Endothelial cell of umbilical vein (primary cell): ENCODE results near the gene SGK1. TPM values are rescaled to one million over a fixed set of nuclear protein-coding genes. Genes with fewer than 3 reads are reported as not detected.

Source experiments
- BruUV-seq: library from RNA; stranded (reverse); fragments of 400-500 nt; replicated peaks from 2 replicates; lab custom pipeline; 2021; lab: Mats Ljungman, UMichigan
- CTCF ChIA-PET: fragments of 300-600, 350-600 bp; sonication (Branson Sonifier 250); formaldehyde crosslinking; loops from one replicate; lab custom pipeline; 2021; ENCODE audit warnings: antibody characterized with exemption, inconsistent platforms; lab: Charles Lee
- POLR2A ChIA-PET: fragments of 300-600, 350-600 bp; sonication (Branson Sonifier 250); formaldehyde crosslinking; loops from one replicate; lab custom pipeline; 2021; ENCODE audit warnings: antibody characterized with exemption, inconsistent platforms; lab: Charles Lee
- DNase-seq: peaks from one replicate; pipeline ENCODE4 v3.0.0-alpha.2; 2011; ENCODE audit warnings: low read depth, low spot score
- FAIRE-seq: peaks from 2 replicates; lab custom pipeline; 2011; peaks lifted over from hg19 to GRCh38; lab: Jason Lieb, UNC
- H2AFZ ChIP-seq: 2 replicates; pipeline ENCODE4 v1.6.0; 2012; ENCODE audit warnings: low read depth, low read length, control low read depth, inconsistent platforms
- H3K27ac ChIP-seq: 2 replicates; pipeline ENCODE4 v1.5.1; 2011; ENCODE audit warnings: low read depth, mild to moderate bottlenecking, control low read depth, low read length, moderate library complexity; ENCODE audit not compliant: insufficient read depth
- H3K27me3 ChIP-seq, 2 experiments: 2 replicates each; pipeline versions ENCODE4 v1.6.0 to v1.6.1; 2011; ENCODE audit warnings: low read length in 2 of 2, mixed read lengths in 1 of 2; ENCODE audit not compliant: control insufficient read depth in 2 of 2, insufficient read depth in 2 of 2
- H3K36me3 ChIP-seq, 2 experiments: 2 replicates in 1 of 2; 3 replicates in 1 of 2; pipeline ENCODE4 v1.5.1; 2011; ENCODE audit warnings: low read length in 2 of 2, mild to moderate bottlenecking in 1 of 2, moderate library complexity in 1 of 2; ENCODE audit not compliant: control insufficient read depth in 2 of 2, insufficient read depth in 2 of 2; ENCODE audit errors: extremely low read depth in 1 of 2
- H3K4me1 ChIP-seq: 3 replicates; pipeline ENCODE4 v1.5.1; 2011; ENCODE audit warnings: mild to moderate bottlenecking, low read length; ENCODE audit not compliant: control insufficient read depth, insufficient read depth; ENCODE audit errors: extremely low read depth
- H3K4me2 ChIP-seq: 2 replicates; pipeline ENCODE4 v1.6.1; 2011; ENCODE audit warnings: low read length, control low read depth, mixed read lengths; ENCODE audit not compliant: insufficient read depth
- H3K4me3 ChIP-seq, 3 experiments: fragments of 200-600 bp in 1 of 3; sonication (generic), shearing (Covaris generic) in 1 of 3; replicated peaks in 1 of 3; 2 replicates each; pipeline ENCODE4 v1.5.1; 2011 to 2016; ENCODE audit warnings: control low read depth in 3 of 3, low read length in 3 of 3, mild to moderate bottlenecking in 2 of 3, inconsistent platforms in 1 of 3, low read depth in 1 of 3, moderate library complexity in 1 of 3; ENCODE audit not compliant: insufficient read depth in 1 of 3
- H3K79me2 ChIP-seq: 2 replicates; pipeline ENCODE4 v1.6.0; 2012; ENCODE audit warnings: low read length, inconsistent platforms; ENCODE audit not compliant: control insufficient read depth, insufficient read depth
- H3K9ac ChIP-seq: replicated peaks from 2 replicates; pipeline ENCODE3; 2011; ENCODE audit warnings: low read length, control low read depth; ENCODE audit not compliant: insufficient read depth; ENCODE audit errors: extremely low read depth
- H3K9me1 ChIP-seq: replicated peaks from 3 replicates; pipeline ENCODE4 v1.6.0; 2011; ENCODE audit warnings: mild to moderate bottlenecking, low read length; ENCODE audit not compliant: control insufficient read depth, insufficient read depth; ENCODE audit errors: extremely low read depth
- H3K9me3 ChIP-seq: replicated peaks from 2 replicates; pipeline ENCODE4 v1.5.1; 2012; ENCODE audit warnings: low read length, inconsistent platforms; ENCODE audit not compliant: control insufficient read depth, insufficient read depth
- H4K20me1 ChIP-seq: replicated peaks from 2 replicates; pipeline ENCODE3; 2011; ENCODE audit warnings: mild to moderate bottlenecking, low read length; ENCODE audit not compliant: control insufficient read depth, insufficient read depth; ENCODE audit errors: extremely low read depth
- EZH2 ChIP-seq: IDR thresholded peaks from 2 replicates; pipeline ENCODE4 v1.6.1; 2012; ENCODE audit warnings: borderline replicate concordance, low read depth, mild to moderate bottlenecking, moderate library complexity, low read length, inconsistent platforms; ENCODE audit not compliant: severe bottlenecking
- FOS ChIP-seq: IDR thresholded peaks from 2 replicates; pipeline ENCODE4 v1.6.1; 2011; ENCODE audit warnings: mild to moderate bottlenecking, low read length, moderate library complexity, borderline replicate concordance; ENCODE audit not compliant: insufficient read depth
- GATA2 ChIP-seq: IDR thresholded peaks from 2 replicates; pipeline ENCODE4 v1.7.0; 2011; ENCODE audit warnings: low read depth, mild to moderate bottlenecking, moderate library complexity, mixed read lengths, low read length; ENCODE audit not compliant: insufficient read length, insufficient read depth
- JUN ChIP-seq: IDR thresholded peaks from 2 replicates; pipeline ENCODE4 v1.6.1; 2011; ENCODE audit warnings: borderline replicate concordance, low read depth; ENCODE audit not compliant: insufficient read length, insufficient read depth
- MYC ChIP-seq: IDR thresholded peaks from one replicate; pipeline ENCODE4 v1.6.1; 2011; ENCODE audit warnings: mild to moderate bottlenecking, low read depth, low read length
- POLR2A ChIP-seq: IDR thresholded peaks from 2 replicates; pipeline ENCODE4 v1.6.1; 2012; ENCODE audit warnings: low read depth, mild to moderate bottlenecking, control low read depth, low read length
- POLR2AphosphoS5 ChIP-seq: IDR thresholded peaks from 2 replicates; pipeline ENCODE4 v1.6.1; 2012; ENCODE audit warnings: low read depth, mild to moderate bottlenecking, control low read depth, low read length, moderate library complexity; ENCODE audit not compliant: insufficient read depth
- dilution Hi-C: fragments of 300-500 bp; cut with MboI; formaldehyde crosslinking; loops from one replicate; pipeline ENCODE4 v1.15.0; 2019; ENCODE audit warnings: low sequenced_read_pairs; ENCODE audit not compliant: extremely low pct_ligation_motif_present
- intact Hi-C: fragments of 100-400 bp; cut with micrococcal nuclease; formaldehyde crosslinking; loops from one replicate; pipeline ENCODE4 v1.10.0; 2022
- polyA plus RNA-seq, 4 experiments: library from polyadenylated mRNA; depleted of rRNA in 3 of 4; stranded (reverse) in 3 of 4; unstranded in 1 of 4; fragments of >200 nt; gene quantifications; 2 replicates each; pipeline versions ENCODE4 v1.2.1 to v1.2.3, GENCODE V29; 2011 to 2012; ENCODE audit warnings: missing spikeins in 1 of 4
- total RNA-seq: library from RNA; stranded (reverse); gene quantifications from 2 replicates; pipeline ENCODE4 v1.2.3, GENCODE V29; 2021
- TF ChIP-seq, protein P1 (sequence below), 2 donors: IDR thresholded peaks; 1 replicate in 1 of 2; 2 replicates in 1 of 2; pipeline ENCODE4 v1.5.1; 2011; ENCODE audit warnings: low read length in 2 of 2, mild to moderate bottlenecking in 2 of 2, moderate library complexity in 2 of 2, control low read depth in 1 of 2, inconsistent platforms in 1 of 2, low read depth in 1 of 2; ENCODE audit not compliant: insufficient read depth in 1 of 2; ENCODE audit errors: extremely low read depth in 1 of 2
- TF ChIP-seq, protein P2 (sequence below): IDR thresholded peaks from 2 replicates; pipeline ENCODE4 v1.6.1; 2011; ENCODE audit not compliant: insufficient read depth, insufficient read length

SGK1 gene
- total and polyA plus RNA-seq, 2 donors (not counting 3 experiments of a cell fraction or from before 2014, with no cell fraction given): 121 to 128 TPM

GRCh38 chr6:134211297-134211696 lies 106.6 kb downstream of the SGK1 start:
- H3K27ac ChIP-seq: no peak overlapping the region
- no peaks in the 10 kb centered on the region for H3K79me2 ChIP-seq
- H3K4me3 ChIP-seq: no peak overlapping the region
- POLR2A ChIA-PET: no interaction called here
- no peaks in the 10 kb centered on the region for H4K20me1 ChIP-seq
- intact Hi-C loops (no loop called here), dilution Hi-C loops (no loop called here)
- TF ChIP-seq MYC (no peak), POLR2A (no peak), POLR2AphosphoS5 (no peak), FOS (no peak), GATA2 (no peak), JUN (no peak), EZH2 (no peak)
- TF ChIP-seq, protein P1, sequence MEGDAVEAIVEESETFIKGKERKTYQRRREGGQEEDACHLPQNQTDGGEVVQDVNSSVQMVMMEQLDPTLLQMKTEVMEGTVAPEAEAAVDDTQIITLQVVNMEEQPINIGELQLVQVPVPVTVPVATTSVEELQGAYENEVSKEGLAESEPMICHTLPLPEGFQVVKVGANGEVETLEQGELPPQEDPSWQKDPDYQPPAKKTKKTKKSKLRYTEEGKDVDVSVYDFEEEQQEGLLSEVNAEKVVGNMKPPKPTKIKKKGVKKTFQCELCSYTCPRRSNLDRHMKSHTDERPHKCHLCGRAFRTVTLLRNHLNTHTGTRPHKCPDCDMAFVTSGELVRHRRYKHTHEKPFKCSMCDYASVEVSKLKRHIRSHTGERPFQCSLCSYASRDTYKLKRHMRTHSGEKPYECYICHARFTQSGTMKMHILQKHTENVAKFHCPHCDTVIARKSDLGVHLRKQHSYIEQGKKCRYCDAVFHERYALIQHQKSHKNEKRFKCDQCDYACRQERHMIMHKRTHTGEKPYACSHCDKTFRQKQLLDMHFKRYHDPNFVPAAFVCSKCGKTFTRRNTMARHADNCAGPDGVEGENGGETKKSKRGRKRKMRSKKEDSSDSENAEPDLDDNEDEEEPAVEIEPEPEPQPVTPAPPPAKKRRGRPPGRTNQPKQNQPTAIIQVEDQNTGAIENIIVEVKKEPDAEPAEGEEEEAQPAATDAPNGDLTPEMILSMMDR (IDR thresholded peaks at IDR 0.05; ENCODE audit: extremely low read depth in 1 of 2, insufficient read depth in 1 of 2, low read depth in 1 of 2, low read length in 2 of 2): no peak
- TF ChIP-seq, protein P2, sequence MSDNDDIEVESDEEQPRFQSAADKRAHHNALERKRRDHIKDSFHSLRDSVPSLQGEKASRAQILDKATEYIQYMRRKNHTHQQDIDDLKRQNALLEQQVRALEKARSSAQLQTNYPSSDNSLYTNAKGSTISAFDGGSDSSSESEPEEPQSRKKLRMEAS: no peak
- H3K9me1 ChIP-seq: no peaks in the 10 kb centered on the region
- FAIRE-seq: no peak
- H3K27me3 ChIP-seq: no peaks in the 10 kb centered on the region
- no peaks in the 10 kb centered on the region for H3K9me3 ChIP-seq
- CTCF ChIA-PET: interaction anchor here (1.6 kb wide), 1 partner anchor 13 kb away, joined by 6 read pairs; no protein-coding TSS in a partner anchor
- no peak overlapping the region for H2AFZ ChIP-seq
- H3K4me2 ChIP-seq: no peak overlapping the region
- BruUV-seq: no TSS peak
- H3K36me3 ChIP-seq: no peaks in the 10 kb centered on the region
- DNase-seq: no peak
- H3K9ac ChIP-seq: no peak overlapping the region
- no peaks in the 10 kb centered on the region for H3K4me1 ChIP-seq
